Small intestine (tissue), 7 donors: ENCODE results near the gene DTWD2. TPM values are rescaled to one million over a fixed set of nuclear protein-coding genes. Genes with fewer than 3 reads are reported as not detected.
"Not testable (repeated sequence)": the region's sequence is repeated elsewhere in the genome, so short reads cannot be mapped to it uniquely, and the experiment has no call there.

Experiments used
- DNase-seq, 2 donors: peaks; one replicate each; pipeline versions ENCODE4 v3.0.0 to v3.0.0-alpha.2; 2013
- FAIRE-seq: peaks from 2 replicates; lab custom pipeline; 2012; peaks lifted over from hg19 to GRCh38; lab: Jason Lieb, UNC
- H3K27ac ChIP-seq, 3 donors: one replicate each; pipeline ENCODE4 v1.5.1; 2013; ENCODE audit warnings: low read length in 2 of 3, mild to moderate bottlenecking in 2 of 3, control low read depth in 1 of 3, inconsistent platforms in 1 of 3, low read depth in 1 of 3, moderate library complexity in 1 of 3
- H3K27me3 ChIP-seq, 3 donors: one replicate each; pipeline ENCODE4 v1.6.1; 2013; ENCODE audit warnings: low read length in 3 of 3, inconsistent platforms in 1 of 3; ENCODE audit not compliant: control insufficient read depth in 3 of 3, insufficient read depth in 3 of 3
- H3K36me3 ChIP-seq, 3 donors: one replicate each; pipeline ENCODE4 v1.6.1; 2013; ENCODE audit warnings: low read length in 3 of 3, inconsistent platforms in 1 of 3, low read depth in 1 of 3, mild to moderate bottlenecking in 1 of 3, moderate library complexity in 1 of 3; ENCODE audit not compliant: control insufficient read depth in 3 of 3, insufficient read depth in 2 of 3
- H3K4me1 ChIP-seq, 3 donors: one replicate each; pipeline ENCODE4 v1.6.1; 2013; ENCODE audit warnings: low read length in 2 of 3, inconsistent platforms in 1 of 3, low read depth in 1 of 3, mild to moderate bottlenecking in 1 of 3, moderate library complexity in 1 of 3; ENCODE audit not compliant: control insufficient read depth in 3 of 3, insufficient read depth in 2 of 3
- H3K4me3 ChIP-seq, 3 donors: one replicate each; pipeline ENCODE4 v1.5.1; 2013; ENCODE audit warnings: low read length in 3 of 3, control low read depth in 1 of 3, inconsistent platforms in 1 of 3, low read depth in 1 of 3, mild to moderate bottlenecking in 1 of 3, moderate library complexity in 1 of 3
- H3K9me3 ChIP-seq, 2 donors: one replicate each; pipeline ENCODE4 v1.6.1; 2013; ENCODE audit warnings: low read depth in 1 of 2, low read length in 1 of 2; ENCODE audit not compliant: control insufficient read depth in 2 of 2, insufficient read depth in 1 of 2
- WGBS, 3 donors: extraction: QIAGEN DNeasy Blood & Tissue Kit; methylation state at CpG; one replicate each; pipeline ENCODE4 v1.1.7; 2013; 5-methylcytosine and 5-hydroxymethylcytosine counted together
- polyA plus RNA-seq, 4 donors: library from polyadenylated mRNA; stranded (reverse) in 3 of 4; unstranded in 1 of 4; fragments of 200-250 nt in 3 of 4; fragments of 120-200 nt in 1 of 4; gene quantifications; one replicate each; pipeline versions ENCODE4 v1.2.1 to v1.2.3, GENCODE V29; 2013
- donor health status: healthy with polysubstance abuse.
- donor health status: control.
- donor health status: control.
- donor health status: Bipolar disorder and iron deficiency.
- donor health status: healthy.

DTWD2 gene
- polyA plus RNA-seq, 4 donors, result 1.3 to 5.8 (median 2.4) TPM

DNA sequence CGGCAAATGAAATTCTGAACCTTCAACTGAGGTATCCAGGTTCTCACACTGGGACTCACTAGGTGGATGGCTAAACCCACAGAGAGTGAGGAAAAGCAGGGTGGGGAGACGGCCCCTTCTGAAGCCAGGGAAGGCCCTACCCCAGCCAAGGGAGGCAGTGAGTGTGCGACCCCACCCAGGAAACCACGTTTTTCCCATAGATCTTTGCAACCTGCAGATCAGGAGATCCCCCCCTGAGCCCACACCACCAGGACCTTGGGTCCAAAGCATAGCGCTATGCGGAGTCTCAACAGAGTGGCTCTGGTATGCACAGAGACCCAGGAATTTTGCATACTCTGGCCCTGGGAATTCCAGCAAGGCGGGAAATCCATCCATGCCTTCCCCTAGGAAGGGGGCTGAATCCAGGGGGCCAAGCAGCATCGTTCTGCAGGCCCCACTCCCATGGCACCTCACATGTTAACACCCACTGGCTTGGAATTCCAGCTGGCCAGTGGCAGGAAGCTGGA lies 19.9 kb downstream of the DTWD2 start:
- Histone ChIP-seq H3K27me3 (no peaks in the 10 kb centered on the region), H3K9me3 (peaks cover 0 to 2% of the 10 kb centered on the region in 2 donors), H3K4me3 (no peak overlapping the region), H3K27ac (no peak overlapping the region), H3K36me3 (no peaks in the 10 kb centered on the region), H3K4me1 (no peaks in the 10 kb centered on the region)
- DNase-seq (no peak), FAIRE-seq (no peak)
- WGBS, 3 donors, result 90 to 92% (median 91%) methylated on average over 8 of the region's 8 CpGs

DNA sequence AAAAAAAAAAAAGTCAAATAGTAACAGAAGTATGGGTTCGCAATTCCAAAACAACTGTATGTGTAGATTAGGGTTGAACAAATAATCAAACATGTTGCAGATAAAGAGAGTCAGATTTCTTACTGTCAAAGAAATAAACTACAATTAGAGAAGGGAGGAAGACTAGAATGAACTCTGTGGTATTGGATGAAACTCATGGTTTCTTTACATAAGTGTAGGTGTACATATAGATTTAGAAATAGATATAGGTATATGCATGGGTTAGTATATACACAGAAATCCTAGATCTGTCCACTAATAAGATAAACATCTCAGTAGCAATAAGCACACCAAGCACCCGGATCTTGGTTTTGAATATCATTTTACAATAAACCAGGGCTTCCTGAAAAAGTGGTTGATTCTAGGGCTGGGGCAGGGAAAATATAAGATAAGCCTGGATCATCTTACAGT lies 21.3 kb downstream of the DTWD2 start:
- no peaks in the 10 kb centered on the region for H3K4me1 ChIP-seq
- H3K27me3 ChIP-seq, result no peaks in the 10 kb centered on the region
- WGBS, 3 donors, result 87 to 92% (median 88%) methylated on average over 2 of the region's 2 CpGs
- H3K27ac ChIP-seq, result no peak overlapping the region
- H3K9me3 ChIP-seq, result peaks cover 0 to 2% of the 10 kb centered on the region in 2 donors
- no peaks in the 10 kb centered on the region for H3K36me3 ChIP-seq
- no peak overlapping the region for H3K4me3 ChIP-seq
- DNase-seq (no peak), FAIRE-seq (no peak)

DNA sequence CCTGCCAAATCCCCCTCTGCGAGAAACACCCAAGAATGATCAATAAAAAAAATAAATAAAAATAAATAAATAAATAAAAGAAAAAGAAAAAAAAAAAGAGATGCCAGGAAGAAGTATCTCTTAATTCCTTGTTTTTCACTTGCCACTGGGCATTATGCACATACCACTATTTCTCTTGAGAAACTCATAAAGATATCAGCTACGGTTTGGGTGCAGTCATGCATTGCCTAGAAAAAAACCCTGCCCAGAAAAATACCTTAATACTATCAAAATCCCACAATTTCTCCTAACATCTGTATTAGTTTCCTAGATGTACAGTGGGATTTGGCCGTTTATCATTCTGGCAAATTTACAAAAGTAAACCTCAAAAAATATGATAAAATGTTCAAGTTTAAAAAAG lies 22.5 kb downstream of the DTWD2 start:
- DNase-seq (no peak), FAIRE-seq (no peak)
- 88 to 91% (median 89%) methylated on average over 3 of the region's 3 CpGs for WGBS, 3 donors
- Histone ChIP-seq H3K4me1 (no peaks in the 10 kb centered on the region), H3K27me3 (no peaks in the 10 kb centered on the region), H3K9me3 (peaks cover 0 to 2% of the 10 kb centered on the region in 2 donors), H3K4me3 (no peak overlapping the region), H3K27ac (no peak overlapping the region), H3K36me3 (no peaks in the 10 kb centered on the region)

DNA sequence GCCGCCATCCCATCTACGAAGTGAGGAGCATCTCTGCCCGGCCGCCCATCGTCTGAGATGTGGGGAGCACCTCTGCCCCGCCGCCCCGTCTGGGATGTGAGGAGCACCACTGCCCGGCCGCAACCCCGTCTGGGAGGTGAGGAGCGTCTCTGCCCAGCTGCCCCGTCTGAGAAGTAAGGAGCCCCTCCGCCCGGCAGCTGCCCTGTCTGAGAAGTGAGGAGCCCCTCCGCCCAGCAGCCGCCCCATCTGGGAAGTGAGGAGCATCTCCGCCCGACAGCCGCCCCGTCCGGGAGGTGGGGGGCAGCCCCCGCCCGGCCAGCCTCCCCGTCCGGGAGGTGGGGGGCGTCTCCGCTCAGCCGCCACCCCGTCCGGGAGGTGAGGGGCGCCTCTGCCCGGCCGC lies 23.4 kb downstream of the DTWD2 start:
- not testable (repeated sequence) for H3K27me3 ChIP-seq, H3K36me3 ChIP-seq, H3K9me3 ChIP-seq, H3K4me1 ChIP-seq, FAIRE-seq, H3K27ac ChIP-seq, DNase-seq, H3K4me3 ChIP-seq
- WGBS, 3 donors, result 96 to 99% (median 97%) methylated on average over 25 to 34 of the region's 34 CpGs

DNA sequence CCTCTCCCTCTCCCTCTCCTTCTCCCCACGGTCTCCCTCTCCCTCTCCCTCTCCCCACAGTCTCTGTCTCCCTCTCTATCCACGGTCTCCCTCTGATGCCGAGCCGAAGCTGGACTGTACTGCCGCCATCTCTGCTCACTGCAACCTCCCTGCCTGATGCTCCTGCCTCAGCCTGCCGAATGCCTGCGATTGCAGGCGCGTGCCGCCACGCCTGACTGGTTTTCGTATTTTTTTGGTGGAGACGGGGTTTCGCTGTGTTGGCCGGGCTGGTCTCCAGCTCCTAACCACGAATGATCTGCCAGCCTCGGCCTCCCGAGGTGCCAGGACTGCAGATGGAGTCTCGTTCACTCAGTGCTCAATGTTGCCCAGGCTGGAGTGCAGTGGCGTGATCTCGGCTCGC lies 24.0 kb downstream of the DTWD2 start:
- H3K4me1 ChIP-seq, H3K4me3 ChIP-seq, H3K27ac ChIP-seq, FAIRE-seq, H3K36me3 ChIP-seq, H3K9me3 ChIP-seq, DNase-seq, H3K27me3 ChIP-seq: not testable (repeated sequence)
- 93 to 98% (median 95%) methylated on average over 15 to 22 of the region's 22 CpGs for WGBS, 3 donors

DNA sequence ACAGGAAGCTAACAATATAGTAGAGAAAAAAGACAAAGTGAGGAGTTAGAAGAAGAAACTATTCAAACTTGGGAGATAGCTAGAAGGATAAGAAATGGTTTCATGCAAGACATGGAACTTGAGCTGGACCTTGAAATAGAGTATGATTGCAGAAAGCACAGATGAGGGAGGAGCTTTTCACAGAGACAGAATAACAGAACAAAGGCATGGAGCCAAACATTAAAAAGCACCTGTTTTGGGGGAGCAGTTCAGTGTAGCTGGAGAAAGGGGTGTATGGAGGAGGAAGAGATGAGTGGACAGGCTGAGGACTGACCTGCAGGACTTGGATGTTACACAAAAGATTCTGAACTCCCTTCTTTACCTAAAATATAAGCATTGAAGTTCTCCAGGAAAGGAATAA lies 25.2 kb downstream of the DTWD2 start:
- Histone ChIP-seq H3K36me3 (no peaks in the 10 kb centered on the region), H3K27me3 (no peaks in the 10 kb centered on the region), H3K4me3 (no peak overlapping the region), H3K27ac (no peak overlapping the region), H3K9me3 (peaks cover 0 to 2% of the 10 kb centered on the region in 2 donors), H3K4me1 (no peaks in the 10 kb centered on the region)
- DNase-seq (no peak), FAIRE-seq (no peak)

DNA sequence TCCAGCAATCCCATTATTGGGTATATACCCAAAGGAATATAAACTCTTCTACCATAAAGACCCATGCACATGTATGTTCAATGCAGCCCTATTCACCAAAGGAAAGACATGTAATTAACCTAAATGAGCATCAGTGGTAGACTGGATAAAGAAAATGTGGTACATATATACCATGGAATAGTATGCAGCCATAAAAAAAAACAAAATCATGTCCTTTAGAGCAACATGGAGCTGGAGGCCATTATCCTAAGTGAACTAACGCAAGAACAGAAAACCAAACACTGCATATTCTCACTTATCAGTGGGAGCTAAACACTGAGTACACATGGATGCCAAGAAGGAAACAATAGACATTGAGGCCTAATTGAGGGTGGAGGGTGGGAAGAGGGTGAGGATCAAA lies 27.8 kb downstream of the DTWD2 start:
- no peaks in the 10 kb centered on the region for H3K36me3 ChIP-seq
- WGBS, 3 donors, result 93 to 100% (median 96%) methylated on average over 1 of the region's 1 CpG
- peaks cover 0 to 2% of the 10 kb centered on the region in 2 donors for H3K9me3 ChIP-seq
- no peak for FAIRE-seq
- DNase-seq, result no peak
- no peaks in the 10 kb centered on the region for H3K27me3 ChIP-seq
- no peaks in the 10 kb centered on the region for H3K4me1 ChIP-seq
- no peak overlapping the region for H3K4me3 ChIP-seq
- no peak overlapping the region for H3K27ac ChIP-seq

DNA sequence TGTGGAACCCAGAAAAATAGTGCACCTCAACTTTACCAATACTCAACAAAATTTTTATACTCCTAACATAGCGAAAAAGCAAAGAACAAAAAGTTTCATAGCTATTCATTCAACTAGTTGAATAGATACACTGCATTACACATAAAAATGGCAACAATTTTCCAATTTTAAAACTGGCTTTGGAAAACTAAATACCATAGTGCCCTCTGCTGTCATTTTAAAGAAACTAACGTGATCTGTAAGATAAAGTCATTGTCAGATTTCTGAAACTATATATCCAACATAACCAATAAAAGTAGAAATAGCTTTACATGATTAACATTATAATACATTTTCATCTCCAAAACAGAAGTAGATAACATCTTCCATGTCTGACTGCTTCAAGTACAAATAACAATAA lies 31.6 kb downstream of the DTWD2 start:
- DNase-seq (peak in 1 of 2 donors; percentile 7), FAIRE-seq (peak; percentile 10)
- Histone ChIP-seq H3K9me3 (no peaks in the 10 kb centered on the region), H3K4me3 (no peak overlapping the region), H3K27me3 (no peaks in the 10 kb centered on the region), H3K27ac (no peak overlapping the region), H3K36me3 (no peaks in the 10 kb centered on the region), H3K4me1 (no peaks in the 10 kb centered on the region)
- 47 to 59% (median 55%) methylated on average over 2 of the region's 2 CpGs for WGBS, 3 donors

DNA sequence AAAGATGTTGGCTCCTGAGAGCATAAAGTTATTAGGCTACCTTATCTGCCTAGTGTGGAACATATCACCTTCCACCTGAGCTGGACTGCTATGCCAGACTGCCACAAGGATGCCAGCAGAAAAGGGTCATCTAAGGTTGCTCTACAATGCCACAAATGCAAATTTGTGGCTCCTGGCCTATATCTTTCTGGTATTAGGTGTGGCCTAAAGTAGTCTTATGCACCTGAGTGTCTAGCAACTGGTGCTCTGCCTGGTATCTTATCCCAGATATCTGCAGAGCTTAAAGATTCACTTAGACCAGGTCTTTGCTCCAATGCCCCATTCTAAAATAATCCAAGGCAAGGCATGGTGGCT lies 34.7 kb downstream of the DTWD2 start:
- Histone ChIP-seq H3K27me3 (no peaks in the 10 kb centered on the region), H3K4me3 (no peak overlapping the region)

More for the DNA sequence above, 34.7 kb downstream of the DTWD2 start:
- DNase-seq, result no peak
- Histone ChIP-seq H3K27ac (no peak overlapping the region), H3K9me3 (no peaks in the 10 kb centered on the region), H3K36me3 (no peaks in the 10 kb centered on the region), H3K4me1 (no peaks in the 10 kb centered on the region)
- no peak for FAIRE-seq
